DOHH2 (cell line): ENCODE data around the gene TOGARAM2.

Source experiments
- CTCF ChIP-seq: fragments of 200-600 bp; sonication (generic); IDR thresholded peaks from one replicate; pipeline ENCODE4 v1.5.1; 2014; ENCODE audit warnings: antibody characterized with exemption, mild to moderate bottlenecking, low read depth, low read length; ENCODE audit not compliant: poor library complexity, severe bottlenecking
- EZH2phosphoT487 ChIP-seq: fragments of 200-600 bp; sonication (generic); IDR thresholded peaks from 2 replicates; pipeline ENCODE4 v1.6.1; 2017; ENCODE audit warnings: borderline replicate concordance, mild to moderate bottlenecking, antibody characterized with exemption, low read length, moderate library complexity, mixed read lengths

- TF ChIP-seq CTCF (no peak), EZH2phosphoT487 (no peak)
Observed at GRCh38 chr2:29096969-29097368, 115.9 kb downstream of the TOGARAM2 start.
